Trophoblast cell (in vitro differentiated cells and primary cell): ENCODE measurements around the gene TMPRSS11B.
"Not testable (repeated sequence)": the region's sequence is repeated elsewhere in the genome, so short reads cannot be mapped to it uniquely, and the experiment has no call there.

ENCODE experiments used
- DNase-seq, 2 donors: peaks; one replicate each; pipeline ENCODE4 v3.0.0-alpha.2; 2016
- H2AFZ ChIP-seq: 2 replicates; pipeline ENCODE4 v1.6.1; 2013; ENCODE audit warnings: low read length, moderate library complexity, mild to moderate bottlenecking; ENCODE audit not compliant: insufficient read depth, poor library complexity
- H2AK5ac ChIP-seq: 2 replicates; pipeline ENCODE4 v1.6.1; 2013; ENCODE audit warnings: mild to moderate bottlenecking, low read length
- H2BK120ac ChIP-seq: 2 replicates; pipeline ENCODE4 v1.6.1; 2013; ENCODE audit warnings: low read length, mild to moderate bottlenecking, moderate library complexity; ENCODE audit not compliant: insufficient read depth, poor library complexity
- H2BK12ac ChIP-seq: 2 replicates; pipeline ENCODE4 v1.6.1; 2013; ENCODE audit warnings: mild to moderate bottlenecking, low read length, moderate library complexity
- H2BK5ac ChIP-seq: 2 replicates; pipeline ENCODE4 v1.6.1; 2013; ENCODE audit warnings: low read length, low read depth, moderate library complexity, mild to moderate bottlenecking; ENCODE audit not compliant: poor library complexity
- H3K14ac ChIP-seq: 2 replicates; pipeline ENCODE4 v1.6.1; 2013; ENCODE audit warnings: mild to moderate bottlenecking, low read length
- H3K18ac ChIP-seq: 2 replicates; pipeline ENCODE4 v1.6.1; 2013; ENCODE audit warnings: mild to moderate bottlenecking, low read length
- H3K23ac ChIP-seq: 2 replicates; pipeline ENCODE4 v1.6.1; 2013; ENCODE audit warnings: low read length
- H3K27ac ChIP-seq: 2 replicates; pipeline ENCODE4 v1.5.1; 2013; ENCODE audit warnings: low read depth, mild to moderate bottlenecking, inconsistent platforms, low read length, moderate library complexity
- H3K27me3 ChIP-seq: 2 replicates; pipeline ENCODE4 v1.6.1; 2013; ENCODE audit warnings: inconsistent platforms, mild to moderate bottlenecking, low read length, moderate library complexity; ENCODE audit not compliant: insufficient read depth
- H3K36me3 ChIP-seq, 2 experiments: 1 replicate in 1 of 2; 2 replicates in 1 of 2; pipeline ENCODE4 v1.6.1; 2013; ENCODE audit warnings: low read length in 2 of 2, mild to moderate bottlenecking in 2 of 2, moderate library complexity in 1 of 2; ENCODE audit not compliant: insufficient read depth in 2 of 2, control insufficient read depth in 1 of 2
- H3K4ac ChIP-seq: 2 replicates; pipeline ENCODE4 v1.6.1; 2013; ENCODE audit warnings: low read depth, mild to moderate bottlenecking, low read length, moderate library complexity
- H3K4me1 ChIP-seq, 2 experiments: 1 replicate in 1 of 2; 2 replicates in 1 of 2; pipeline ENCODE4 v1.6.1; 2013; ENCODE audit warnings: low read length in 2 of 2, mild to moderate bottlenecking in 2 of 2, moderate library complexity in 1 of 2; ENCODE audit not compliant: insufficient read depth in 2 of 2, control insufficient read depth in 1 of 2
- H3K4me2 ChIP-seq: 2 replicates; pipeline ENCODE4 v1.6.1; 2013; ENCODE audit warnings: inconsistent platforms, mild to moderate bottlenecking, low read length, moderate library complexity
- H3K4me3 ChIP-seq: 2 replicates; pipeline ENCODE4 v1.5.1; 2013; ENCODE audit warnings: mild to moderate bottlenecking, low read depth, low read length, inconsistent platforms
- H3K79me1 ChIP-seq: one replicate; pipeline ENCODE4 v1.6.1; 2013; ENCODE audit warnings: low read length
- H3K79me2 ChIP-seq: 2 replicates; pipeline ENCODE4 v1.6.1; 2013; ENCODE audit warnings: low read length, mild to moderate bottlenecking; ENCODE audit not compliant: control insufficient read depth, insufficient read depth, poor library complexity
- H3K9ac ChIP-seq: 2 replicates; pipeline ENCODE4 v1.6.1; 2013; ENCODE audit warnings: mild to moderate bottlenecking, low read length
- H3K9me3 ChIP-seq: 2 replicates; pipeline ENCODE4 v1.6.1; 2013; ENCODE audit warnings: low read depth, mild to moderate bottlenecking, control low read depth, inconsistent platforms, low read length; ENCODE audit not compliant: insufficient read depth
- H4K12ac ChIP-seq: 2 replicates; pipeline ENCODE4 v1.6.1; 2013; ENCODE audit warnings: low read depth, mild to moderate bottlenecking, low read length, moderate library complexity
- H4K8ac ChIP-seq: 2 replicates; pipeline ENCODE4 v1.6.1; 2013; ENCODE audit warnings: low read depth, mild to moderate bottlenecking, low read length, moderate library complexity
- H4K91ac ChIP-seq: one replicate; pipeline ENCODE4 v1.6.1; 2013; ENCODE audit warnings: low read depth, mild to moderate bottlenecking, low read length, moderate library complexity
- WGBS: extraction: QIAGEN DNeasy Blood & Tissue Kit; methylation state at CpG from one replicate; pipeline ENCODE4 v1.1.7; 2013; ENCODE audit warnings: missing lambda C conversion rate; ENCODE audit not compliant: insufficient read length, insufficient coverage; ENCODE audit errors: extremely low coverage; 5-methylcytosine and 5-hydroxymethylcytosine counted together

Gene TMPRSS11B

DNA sequence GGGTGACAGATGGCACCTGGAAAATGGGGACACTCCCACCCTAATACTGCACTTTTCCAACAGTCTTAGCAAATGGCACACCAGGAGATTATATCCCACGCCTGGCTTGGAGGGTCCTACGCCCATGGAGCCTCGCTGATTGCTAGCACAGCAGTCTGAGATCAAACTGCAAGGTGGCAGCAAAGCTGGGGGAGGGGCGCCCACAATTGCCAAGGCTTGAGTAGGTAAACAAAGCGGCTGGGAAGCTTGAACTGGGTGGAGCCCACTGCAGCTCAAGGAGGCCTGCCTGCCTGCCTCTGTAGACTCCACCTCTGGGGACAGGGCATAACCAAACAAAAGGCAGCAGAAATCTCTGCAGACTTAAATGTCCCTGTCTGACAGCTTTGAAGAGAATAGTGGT is 51.2 kb downstream of the TMPRSS11B start:
- not testable (repeated sequence) for H2BK5ac ChIP-seq, H3K23ac ChIP-seq, H2AK5ac ChIP-seq, H3K4me3 ChIP-seq, H3K9ac ChIP-seq, H3K79me1 ChIP-seq, H3K27ac ChIP-seq, H3K79me2 ChIP-seq, H3K4me2 ChIP-seq, H2BK12ac ChIP-seq, H3K18ac ChIP-seq, H4K8ac ChIP-seq, H2BK120ac ChIP-seq, H4K91ac ChIP-seq, H3K14ac ChIP-seq, H3K4ac ChIP-seq, H3K36me3 ChIP-seq, H4K12ac ChIP-seq, H3K4me1 ChIP-seq, H3K27me3 ChIP-seq, DNase-seq, H3K9me3 ChIP-seq, H2AFZ ChIP-seq
- no CpG with 5 or more reads among the region's 5 CpGs for WGBS

DNA sequence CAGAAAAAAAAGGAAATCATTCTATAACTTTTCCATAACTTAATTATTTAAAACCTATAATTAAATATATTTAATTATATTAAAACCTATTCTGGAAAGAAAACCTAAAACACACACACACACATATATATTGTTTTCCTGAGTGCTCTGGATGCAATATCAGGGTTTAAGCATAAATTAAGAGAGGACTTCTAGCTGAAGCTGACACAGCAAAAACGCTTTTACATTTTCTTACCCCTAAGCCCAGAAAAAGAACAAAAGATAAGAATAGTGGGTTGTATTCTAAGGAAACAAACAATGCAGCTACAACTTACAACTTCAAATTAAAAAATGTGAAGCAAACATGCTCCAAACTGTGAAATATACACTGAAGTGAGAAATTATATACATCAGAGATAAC is 52.3 kb downstream of the TMPRSS11B start:
- WGBS: no CpG with 5 or more reads among the region's 1 CpG
- H3K4me3 ChIP-seq: no peak overlapping the region
- H3K4me2 ChIP-seq: no peak overlapping the region
- H3K14ac ChIP-seq: no peak overlapping the region
- no peak overlapping the region for H2BK5ac ChIP-seq
- H2AK5ac ChIP-seq: no peak overlapping the region
- H3K27ac ChIP-seq: no peak overlapping the region
- no peak overlapping the region for H4K12ac ChIP-seq
- H3K79me2 ChIP-seq: no peaks in the 10 kb centered on the region
- H3K9me3 ChIP-seq: peaks cover 2% of the 10 kb centered on the region
- no peak overlapping the region for H3K18ac ChIP-seq
- H2AFZ ChIP-seq: no peak overlapping the region
- no peak overlapping the region for H4K91ac ChIP-seq
- no peaks in the 10 kb centered on the region for H3K79me1 ChIP-seq
- no peak overlapping the region for H3K9ac ChIP-seq
- no peak overlapping the region for H2BK12ac ChIP-seq
- H3K4me1 ChIP-seq: no peaks in the 10 kb centered on the region
- H3K27me3 ChIP-seq: no peaks in the 10 kb centered on the region
- H3K23ac ChIP-seq: no peak overlapping the region
- no peak overlapping the region for H3K4ac ChIP-seq
- no peak overlapping the region for H4K8ac ChIP-seq
- no peaks in the 10 kb centered on the region for H3K36me3 ChIP-seq
- H2BK120ac ChIP-seq: no peak overlapping the region
- DNase-seq: no peak

DNA sequence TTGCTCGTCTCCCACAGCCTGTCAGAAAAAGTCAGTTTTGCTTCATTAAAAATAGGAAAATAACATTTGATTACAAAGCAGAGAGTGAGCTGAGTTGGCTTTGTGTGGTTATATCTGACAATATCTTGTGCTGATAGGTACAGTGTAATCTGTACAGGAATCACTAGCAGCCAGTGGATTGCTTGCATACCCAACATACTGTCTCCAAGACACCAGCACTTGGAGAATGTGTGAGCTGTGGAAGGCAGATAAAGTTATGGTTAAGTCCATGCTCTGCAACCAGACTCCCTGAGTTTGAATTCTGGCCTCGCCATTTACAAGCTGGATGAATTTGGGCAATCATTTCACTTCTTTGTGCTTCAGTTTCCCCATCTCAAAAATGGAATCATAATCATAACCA is 58.3 kb downstream of the TMPRSS11B start:
- no peak overlapping the region for H3K14ac ChIP-seq
- no peak overlapping the region for H3K18ac ChIP-seq
- WGBS: no CpG with 5 or more reads among the region's 2 CpGs
- H4K12ac ChIP-seq: no peak overlapping the region
- H2BK12ac ChIP-seq: no peak overlapping the region
- no peak overlapping the region for H2AFZ ChIP-seq
- H4K91ac ChIP-seq: no peak overlapping the region
- H3K9me3 ChIP-seq: no peaks in the 10 kb centered on the region
- peaks cover 0 to 1% of the 10 kb centered on the region in 2 experiments for H3K36me3 ChIP-seq
- no peak overlapping the region for H3K4me2 ChIP-seq
- no peaks in the 10 kb centered on the region for H3K79me1 ChIP-seq
- no peaks in the 10 kb centered on the region for H3K27me3 ChIP-seq
- H3K79me2 ChIP-seq: no peaks in the 10 kb centered on the region
- H3K27ac ChIP-seq: no peak overlapping the region
- H2BK5ac ChIP-seq: no peak overlapping the region
- no peak overlapping the region for H3K4ac ChIP-seq
- H3K4me1 ChIP-seq: no peaks in the 10 kb centered on the region
- H3K23ac ChIP-seq: no peak overlapping the region
- H3K9ac ChIP-seq: no peak overlapping the region
- DNase-seq: peak; percentile 38 to 73
- H4K8ac ChIP-seq: no peak overlapping the region
- no peak overlapping the region for H2AK5ac ChIP-seq
- no peak overlapping the region for H3K4me3 ChIP-seq
- H2BK120ac ChIP-seq: no peak overlapping the region

DNA sequence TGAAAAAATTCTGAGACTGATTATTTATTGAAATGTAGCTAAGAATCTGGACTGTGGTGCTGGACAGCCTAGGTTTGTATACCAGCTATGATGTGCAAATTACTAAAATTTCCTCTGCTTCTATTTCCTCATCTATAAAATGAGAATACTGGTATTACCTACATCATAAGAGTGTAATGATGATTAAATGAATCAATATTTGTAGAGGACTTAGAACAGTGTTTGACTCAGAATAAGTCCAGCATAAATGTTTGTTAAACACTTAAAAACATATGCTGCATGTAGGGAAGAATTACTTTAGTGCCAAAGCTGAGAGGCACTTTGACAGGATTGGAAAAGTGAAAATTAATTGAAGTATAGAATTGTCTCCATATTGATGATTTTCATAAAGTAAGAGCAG is 60.6 kb downstream of the TMPRSS11B start:
- H3K4ac ChIP-seq: no peak overlapping the region
- DNase-seq: no peak
- H3K18ac ChIP-seq: no peak overlapping the region
- no peak overlapping the region for H2AFZ ChIP-seq
- no peak overlapping the region for H3K4me2 ChIP-seq
- H3K27me3 ChIP-seq: no peaks in the 10 kb centered on the region
- no peak overlapping the region for H4K8ac ChIP-seq
- H3K4me3 ChIP-seq: no peak overlapping the region
- no peak overlapping the region for H4K12ac ChIP-seq
- H3K79me2 ChIP-seq: no peaks in the 10 kb centered on the region
- no peak overlapping the region for H3K23ac ChIP-seq
- H3K9ac ChIP-seq: no peak overlapping the region
- no peak overlapping the region for H2BK5ac ChIP-seq
- peaks cover 0 to 3% of the 10 kb centered on the region in 2 experiments for H3K36me3 ChIP-seq
- no peak overlapping the region for H2BK12ac ChIP-seq
- no peaks in the 10 kb centered on the region for H3K9me3 ChIP-seq
- H2AK5ac ChIP-seq: no peak overlapping the region
- H3K79me1 ChIP-seq: no peaks in the 10 kb centered on the region
- no peak overlapping the region for H4K91ac ChIP-seq
- H3K14ac ChIP-seq: no peak overlapping the region
- H3K27ac ChIP-seq: no peak overlapping the region
- H3K4me1 ChIP-seq: no peaks in the 10 kb centered on the region
- no peak overlapping the region for H2BK120ac ChIP-seq

DNA sequence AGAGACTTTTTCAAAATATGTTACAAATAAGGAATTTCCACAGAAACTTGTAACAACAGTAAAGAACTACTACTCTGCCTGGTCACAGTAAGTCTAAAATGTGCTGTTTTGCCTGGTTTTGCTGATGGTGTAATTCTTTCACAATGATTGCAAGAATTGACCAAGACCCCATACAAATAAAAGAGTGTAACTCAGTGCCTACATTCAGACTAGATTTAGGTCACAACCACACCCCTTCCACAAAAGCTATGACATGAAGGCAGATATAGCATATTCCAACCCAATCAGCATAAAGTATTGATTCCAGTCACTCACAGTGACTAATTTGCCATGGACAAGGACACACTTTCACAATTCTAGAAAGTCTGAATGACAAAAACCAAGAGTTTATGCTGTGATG is 62.1 kb downstream of the TMPRSS11B start:
- no peak overlapping the region for H4K8ac ChIP-seq

More for the DNA sequence above, 62.1 kb downstream of the TMPRSS11B start:
- Histone ChIP-seq H2AK5ac (no peak overlapping the region), H3K27ac (no peak overlapping the region), H3K23ac (no peak overlapping the region), H2BK12ac (no peak overlapping the region), H4K91ac (no peak overlapping the region), H2BK5ac (no peak overlapping the region), H3K79me2 (no peaks in the 10 kb centered on the region), H3K9me3 (no peaks in the 10 kb centered on the region), H3K36me3 (peaks cover 0 to 3% of the 10 kb centered on the region in 2 experiments), H3K4me2 (no peak overlapping the region), H4K12ac (no peak overlapping the region), H3K27me3 (no peaks in the 10 kb centered on the region), H2BK120ac (no peak overlapping the region), H3K4me1 (no peaks in the 10 kb centered on the region), H3K79me1 (no peaks in the 10 kb centered on the region), H3K4me3 (no peak overlapping the region), H2AFZ (no peak overlapping the region), H3K4ac (no peak overlapping the region), H3K14ac (no peak overlapping the region), H3K9ac (no peak overlapping the region), H3K18ac (no peak overlapping the region)
- no peak for DNase-seq
